Lower lobe of right lung (tissue), 2 donors: ENCODE results near the gene BARHL1. TPM values are rescaled to one million over a fixed set of nuclear protein-coding genes. Genes with fewer than 3 reads are reported as not detected.
"Not testable (repeated sequence)": the region's sequence is repeated elsewhere in the genome, so short reads cannot be mapped to it uniquely, and the experiment has no call there.

ENCODE experiments used
- ATAC-seq, 2 donors: fragments of 200-7000 bp; cut with Tn5 transposase; one replicate each; pipeline ENCODE4 v1.9.1; 2020 to 2022; ENCODE audit warnings: mild to moderate bottlenecking in 2 of 2, moderate library complexity in 2 of 2
- DNase-seq: peaks from one replicate; pipeline ENCODE4 v3.0.0-alpha.2; 2020
- H3K27ac ChIP-seq: fragments of 200-600 bp; one replicate; pipeline ENCODE4 v1.8.0; 2022
- H3K27me3 ChIP-seq: fragments of 200-600 bp; one replicate; pipeline ENCODE4 v1.8.0; 2022; ENCODE audit warnings: low read depth
- H3K36me3 ChIP-seq: fragments of 200-600 bp; one replicate; pipeline ENCODE4 v1.8.0; 2022; ENCODE audit warnings: mild to moderate bottlenecking
- H3K4me1 ChIP-seq: fragments of 200-600 bp; one replicate; pipeline ENCODE4 v1.8.0; 2022
- H3K4me3 ChIP-seq: fragments of 200-600 bp; one replicate; pipeline ENCODE4 v1.8.0; 2022; ENCODE audit warnings: mild to moderate bottlenecking
- H3K9me3 ChIP-seq: fragments of 200-600 bp; one replicate; pipeline ENCODE4 v1.8.0; 2022
- intact Hi-C: fragments of 100-400 bp; cut with DNase I; formaldehyde crosslinking; loops from one replicate; pipeline ENCODE4 v1.11.0; 2022
- total RNA-seq: library from RNA; stranded (reverse); fragmentation: NEBNext Ultra II Directional; extraction: Animal tissue kit (Norgen Biotek cat#: 25700); gene quantifications from one replicate; pipeline ENCODE4 v1.2.1, GENCODE V29; 2021
- TF ChIP-seq, protein P1 (sequence below): fragments of 200-600 bp; IDR thresholded peaks from one replicate; pipeline ENCODE4 v1.8.0; 2022; ENCODE audit warnings: antibody characterized with exemption, mild to moderate bottlenecking
- donor health status: DM: no; HTN: yes; CAD: no; lungs with severe emphysema.

The BARHL1 gene
- total RNA-seq, 1 donor from 2014 or later: not detected

DNA sequence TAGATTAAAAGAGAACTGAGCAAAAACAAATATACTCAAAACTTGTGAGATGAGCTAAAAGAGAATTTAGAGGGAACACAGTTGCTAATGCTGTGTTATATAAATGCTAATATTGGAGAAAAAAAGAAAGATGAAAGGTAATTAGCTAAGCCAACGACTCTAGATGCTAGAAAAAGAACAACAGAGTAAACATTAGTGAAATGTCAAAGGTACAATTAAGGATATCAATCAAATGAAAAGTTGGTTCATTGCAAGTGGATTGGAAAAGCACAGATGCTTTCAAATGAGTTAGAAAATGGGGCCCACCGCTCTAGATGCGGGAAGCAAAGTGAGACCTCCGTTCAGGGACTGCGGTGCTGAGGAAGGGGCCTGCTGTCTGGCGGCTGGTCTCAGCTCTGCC is 17.9 kb upstream of the BARHL1 start:
- Histone ChIP-seq H3K27me3 (peaks cover 7% of the 10 kb centered on the region), H3K9me3 (no peaks in the 10 kb centered on the region), H3K4me1 (no peaks in the 10 kb centered on the region), H3K27ac (no peak overlapping the region), H3K4me3 (no peak overlapping the region), H3K36me3 (no peaks in the 10 kb centered on the region)
- DNase-seq (no peak), ATAC-seq (no peak)
- TF ChIP-seq, protein P1, sequence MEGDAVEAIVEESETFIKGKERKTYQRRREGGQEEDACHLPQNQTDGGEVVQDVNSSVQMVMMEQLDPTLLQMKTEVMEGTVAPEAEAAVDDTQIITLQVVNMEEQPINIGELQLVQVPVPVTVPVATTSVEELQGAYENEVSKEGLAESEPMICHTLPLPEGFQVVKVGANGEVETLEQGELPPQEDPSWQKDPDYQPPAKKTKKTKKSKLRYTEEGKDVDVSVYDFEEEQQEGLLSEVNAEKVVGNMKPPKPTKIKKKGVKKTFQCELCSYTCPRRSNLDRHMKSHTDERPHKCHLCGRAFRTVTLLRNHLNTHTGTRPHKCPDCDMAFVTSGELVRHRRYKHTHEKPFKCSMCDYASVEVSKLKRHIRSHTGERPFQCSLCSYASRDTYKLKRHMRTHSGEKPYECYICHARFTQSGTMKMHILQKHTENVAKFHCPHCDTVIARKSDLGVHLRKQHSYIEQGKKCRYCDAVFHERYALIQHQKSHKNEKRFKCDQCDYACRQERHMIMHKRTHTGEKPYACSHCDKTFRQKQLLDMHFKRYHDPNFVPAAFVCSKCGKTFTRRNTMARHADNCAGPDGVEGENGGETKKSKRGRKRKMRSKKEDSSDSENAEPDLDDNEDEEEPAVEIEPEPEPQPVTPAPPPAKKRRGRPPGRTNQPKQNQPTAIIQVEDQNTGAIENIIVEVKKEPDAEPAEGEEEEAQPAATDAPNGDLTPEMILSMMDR: no peak
- intact Hi-C loops: no loop called here

DNA sequence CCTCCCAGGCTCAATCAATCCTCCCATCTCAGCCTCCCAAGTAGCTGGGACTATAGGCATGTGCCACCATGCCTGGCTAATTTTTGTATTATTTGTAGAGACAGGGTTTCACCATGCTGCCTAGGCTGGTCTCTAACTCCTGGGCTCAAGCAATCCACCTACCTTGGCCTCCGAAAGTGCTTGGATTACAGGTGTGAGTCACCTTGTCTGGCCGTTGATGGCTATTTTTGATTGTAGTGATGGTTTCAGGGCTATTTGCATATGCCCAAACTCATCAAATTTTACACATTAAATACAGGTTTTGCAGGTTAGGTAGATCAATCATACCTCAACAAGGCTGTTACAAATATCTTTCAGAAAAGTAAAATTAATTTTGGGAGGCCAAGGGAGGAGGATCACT is 13.6 kb upstream of the BARHL1 start:
- H3K9me3 ChIP-seq, H3K36me3 ChIP-seq, H3K27ac ChIP-seq, H3K4me1 ChIP-seq, H3K27me3 ChIP-seq, H3K4me3 ChIP-seq, intact Hi-C loops, ATAC-seq, DNase-seq: not testable (repeated sequence)

DNA sequence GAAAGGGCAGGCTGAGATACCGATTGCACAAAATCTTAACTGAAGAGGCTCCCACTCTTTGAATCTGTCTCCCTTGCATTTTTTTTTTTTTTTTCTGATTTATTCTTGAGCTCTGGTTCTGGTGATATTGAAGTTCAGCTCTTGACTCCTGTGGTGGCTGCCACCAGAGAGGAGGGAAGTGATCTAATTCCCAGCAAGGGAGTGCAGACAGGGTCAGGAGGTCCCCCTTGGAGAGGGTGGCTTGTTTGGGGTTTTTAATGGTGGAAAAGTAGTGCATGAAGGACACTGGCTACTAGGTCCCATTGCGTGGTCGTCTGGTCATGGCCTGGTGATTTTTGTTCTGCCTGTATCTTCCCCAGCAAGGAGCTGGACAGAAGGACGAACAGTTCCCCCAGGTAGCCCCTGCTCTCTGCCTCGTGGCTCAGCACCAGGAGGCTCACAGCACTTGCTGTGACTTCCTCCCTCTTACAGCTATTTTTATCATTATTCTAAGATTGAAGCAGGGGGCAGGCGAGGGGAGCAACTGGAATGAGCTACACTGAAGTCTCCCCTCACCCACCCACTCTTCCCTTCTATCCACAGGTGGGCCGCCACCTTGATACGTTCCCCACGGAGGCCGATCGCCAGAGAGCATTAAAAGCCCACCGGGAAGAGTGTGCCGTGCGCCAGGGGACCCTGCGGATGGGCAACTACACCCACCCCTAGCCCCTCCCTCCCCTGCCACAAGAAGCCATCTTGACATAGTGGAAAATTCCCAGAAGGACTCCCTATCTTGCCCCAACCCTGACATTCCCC is 10.4 kb upstream of the BARHL1 start:
- intact Hi-C loops: no loop called here

DNA sequence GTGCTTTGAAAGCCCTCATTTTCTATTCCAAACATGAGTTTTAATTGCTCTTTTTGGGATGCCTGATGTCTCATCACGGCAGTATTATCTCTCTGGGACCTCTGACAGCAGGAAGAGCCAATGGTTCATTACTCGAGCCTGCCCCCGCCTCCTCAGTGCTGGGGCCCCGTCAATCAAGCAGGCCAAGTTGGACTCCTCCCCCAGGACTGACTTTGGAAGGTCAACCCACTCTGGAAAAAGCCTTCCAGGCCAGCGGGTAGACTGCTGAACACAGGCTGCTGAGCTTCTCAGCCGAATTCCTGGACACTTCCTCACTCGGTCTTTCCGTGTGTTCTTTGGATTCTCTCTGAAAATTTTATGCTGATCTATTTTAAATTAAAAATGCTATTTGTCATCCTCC is 9.5 kb upstream of the BARHL1 start:
- Histone ChIP-seq H3K4me3 (no peak overlapping the region), H3K4me1 (no peaks in the 10 kb centered on the region), H3K9me3 (no peaks in the 10 kb centered on the region), H3K27me3 (peaks cover 25% of the 10 kb centered on the region), H3K36me3 (no peaks in the 10 kb centered on the region), H3K27ac (no peak overlapping the region)
- ATAC-seq (no peak), DNase-seq (no peak)
- intact Hi-C loops: no loop called here
- TF ChIP-seq, protein P1: no peak

More for the DNA sequence above, 10.4 kb upstream of the BARHL1 start:
- ATAC-seq: no peak
- H3K27ac ChIP-seq: no peak overlapping the region
- H3K4me1 ChIP-seq: no peaks in the 10 kb centered on the region
- H3K4me3 ChIP-seq: no peak overlapping the region
- H3K27me3 ChIP-seq: peaks cover 18% of the 10 kb centered on the region
- TF ChIP-seq, protein P1: no peak
- no peaks in the 10 kb centered on the region for H3K9me3 ChIP-seq
- no peaks in the 10 kb centered on the region for H3K36me3 ChIP-seq
- no peak for DNase-seq

DNA sequence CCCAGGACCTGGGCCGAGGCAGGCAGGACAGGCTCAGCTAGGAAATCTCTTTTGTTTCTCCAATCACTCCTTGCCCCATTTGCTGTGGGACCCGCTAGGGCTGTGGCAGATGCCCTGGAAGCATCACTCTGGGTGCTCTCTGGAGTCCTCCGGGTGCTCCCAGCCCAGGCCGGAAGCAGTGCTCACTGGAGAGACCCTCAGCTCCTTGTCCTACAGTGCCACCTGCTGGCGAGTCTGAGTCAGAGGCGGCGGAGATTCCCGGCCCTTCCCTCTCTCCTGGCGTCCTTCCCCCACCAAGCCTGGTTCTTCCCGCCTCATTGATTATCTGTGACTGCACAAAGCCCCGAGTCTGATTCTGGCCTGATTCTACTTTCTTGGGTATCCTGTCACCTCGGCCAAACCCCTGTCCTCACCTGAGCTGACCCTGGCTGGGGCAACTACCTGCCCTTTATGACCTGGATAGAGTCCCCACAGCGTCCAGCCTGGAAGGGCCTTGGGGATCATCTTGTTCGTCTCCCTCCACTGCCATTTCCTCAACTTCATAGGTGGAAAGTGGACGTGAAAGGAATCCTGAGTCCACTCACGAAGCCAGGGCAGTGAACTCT is 7.3 kb upstream of the BARHL1 start:
- H3K27ac ChIP-seq: no peak overlapping the region
- intact Hi-C loops: no loop called here

More for the DNA sequence above, 7.3 kb upstream of the BARHL1 start:
- no peaks in the 10 kb centered on the region for H3K9me3 ChIP-seq
- ATAC-seq (peak; percentile 72 to 83), DNase-seq (peak; percentile 69)
- H3K4me1 ChIP-seq: no peaks in the 10 kb centered on the region
- no peak overlapping the region for H3K4me3 ChIP-seq
- peaks cover 47% of the 10 kb centered on the region for H3K27me3 ChIP-seq
- TF ChIP-seq, protein P1: peak; percentile 65
- no peaks in the 10 kb centered on the region for H3K36me3 ChIP-seq
